Gastrocnemius medialis (tissue), 4 donors: ENCODE measurements around the gene KRTCAP2. TPM values are rescaled to one million over a fixed set of nuclear protein-coding genes. Genes with fewer than 3 reads are reported as not detected.
"Not testable (repeated sequence)": the region's sequence is repeated elsewhere in the genome, so short reads cannot be mapped to it uniquely, and the experiment has no call there.

Source experiments
- ATAC-seq, 2 donors: fragments of 150-250 bp; one replicate each; pipeline ENCODE4 v1.9.1; 2016
- DNase-seq, 2 donors: peaks; one replicate each; pipeline ENCODE4 v3.0.0-alpha.2; 2019
- H3K27ac ChIP-seq, 4 donors: fragments of 200-600 bp; sonication (generic); 1 replicate in 1 of 4; 2 replicates in 3 of 4; pipeline ENCODE4 v1.5.1; 2016 to 2018; ENCODE audit warnings: mild to moderate bottlenecking in 2 of 4, moderate library complexity in 1 of 4
- H3K27me3 ChIP-seq, 3 donors: fragments of 200-600 bp; sonication (generic) in 2 of 3; 1 replicate in 1 of 3; 2 replicates in 2 of 3; pipeline versions ENCODE4 v1.5.1 to v1.6.0; 2016 to 2019; ENCODE audit warnings: mild to moderate bottlenecking in 1 of 3, moderate library complexity in 1 of 3
- H3K36me3 ChIP-seq, 2 donors: fragments of 200-600 bp; sonication (generic) in 1 of 2; one replicate each; pipeline ENCODE4 v1.5.1; 2017 to 2018
- H3K4me1 ChIP-seq, 2 donors: fragments of 200-600 bp; sonication (generic) in 1 of 2; one replicate each; pipeline ENCODE4 v1.5.1; 2016 to 2017; ENCODE audit warnings: mild to moderate bottlenecking in 2 of 2
- H3K4me3 ChIP-seq, 4 donors: fragments of 200-600 bp; sonication (generic) in 3 of 4; 1 replicate in 1 of 4; 2 replicates in 3 of 4; pipeline ENCODE4 v1.5.1; 2016 to 2019; ENCODE audit warnings: mild to moderate bottlenecking in 2 of 4
- H3K9me3 ChIP-seq, 3 donors: fragments of 200-600 bp; sonication (generic) in 2 of 3; 1 replicate in 1 of 3; 2 replicates in 2 of 3; pipeline ENCODE4 v1.5.1; 2016 to 2019
- POLR2A ChIP-seq, 2 donors: fragments of 450-650 bp; IDR thresholded peaks; one replicate each; pipeline ENCODE4 v1.6.1; 2017; ENCODE audit warnings: antibody characterized with exemption in 2 of 2, mild to moderate bottlenecking in 2 of 2, moderate library complexity in 2 of 2
- in situ Hi-C, 4 donors: fragments of 200-750 bp; cut with MboI; loops; one replicate each; pipeline versions ENCODE4 v1.15.0 to v1.8.0; 2017; ENCODE audit warnings: low sequenced_read_pairs in 4 of 4
- intact Hi-C: fragments of 100-400 bp; cut with DNase I; formaldehyde crosslinking; loops from one replicate; pipeline ENCODE4 v1.15.1; 2023; ENCODE audit warnings: low total_unique reads
- total RNA-seq, 4 donors: library from RNA; depleted of rRNA; stranded (reverse); fragments of >200 nt; gene quantifications; one replicate each; pipeline versions ENCODE4 v1.1.0 to v1.2.3, GENCODE V29; 2016
- TF ChIP-seq, protein P1 (sequence below), 5 experiments: fragments of 450-650 bp in 3 of 5; fragments of 200-600 bp in 2 of 5; sonication (generic) in 2 of 5; IDR thresholded peaks in 4 of 5; conservative IDR thresholded peaks in 1 of 5; 1 replicate in 4 of 5; 2 replicates in 1 of 5; pipeline ENCODE4 v1.5.1; 2016 to 2019; ENCODE audit warnings: antibody characterized with exemption in 5 of 5, mild to moderate bottlenecking in 3 of 5, moderate library complexity in 3 of 5

KRTCAP2 gene
- total RNA-seq, 4 donors from 2014 or later, result 59.6 to 102 (median 91.6) TPM

DNA sequence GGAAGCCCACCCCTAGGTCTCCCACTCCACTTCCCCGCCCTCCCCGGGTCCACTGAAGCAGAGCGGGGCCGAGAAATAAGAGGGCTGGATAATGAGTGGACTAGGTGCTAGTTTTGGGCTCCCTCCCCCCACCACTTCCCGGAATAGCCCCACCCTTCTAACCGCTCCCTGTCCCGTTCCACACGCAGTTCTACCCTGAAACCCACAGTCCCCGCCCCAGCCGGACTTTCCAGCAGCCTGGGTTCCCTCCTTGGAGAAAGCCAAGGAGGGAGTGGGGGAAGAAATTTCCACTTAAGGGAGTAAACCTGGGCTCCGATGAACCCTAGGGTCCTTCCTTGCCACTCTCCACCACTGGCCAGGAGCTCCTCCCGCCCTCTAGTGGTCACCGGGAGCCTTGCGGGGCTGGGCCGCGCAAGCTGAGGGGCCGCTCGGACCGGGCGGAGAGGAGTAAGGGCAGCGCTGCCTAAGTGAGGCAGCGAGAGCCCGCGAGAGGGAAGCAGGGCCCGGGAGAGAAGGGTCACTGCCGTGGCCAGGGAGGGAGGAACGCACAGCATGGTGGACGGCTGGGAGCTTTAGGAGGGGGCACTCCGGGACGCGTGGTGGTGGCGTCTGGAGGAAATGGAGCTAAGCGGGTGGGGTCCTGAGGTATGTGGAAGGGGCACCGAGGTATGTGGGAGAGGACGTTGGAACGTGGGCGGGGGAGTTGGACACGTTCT is 20.3 kb upstream of the KRTCAP2 start:
- in situ Hi-C loops (no loop called here), intact Hi-C loops (loop anchor here (1.0 to 2.0 kb wide), 2 partner anchors 17 to 21 kb away; partner anchors contain the start of genes KRTCAP2 and TRIM46)
- Histone ChIP-seq H3K4me1 (peaks cover 22 to 32% of the 10 kb centered on the region in 2 donors), H3K36me3 (no peaks in the 10 kb centered on the region), H3K4me3 (peak overlapping the region; percentile 51 to 75 (median 64)), H3K27me3 (no peaks in the 10 kb centered on the region), H3K9me3 (no peaks in the 10 kb centered on the region), H3K27ac (peak overlapping the region; percentile 58 to 69 (median 62))
- DNase-seq, result peak; percentile 56 to 78
- peak; percentile 76 to 77 for ATAC-seq
- TF ChIP-seq, protein P1, sequence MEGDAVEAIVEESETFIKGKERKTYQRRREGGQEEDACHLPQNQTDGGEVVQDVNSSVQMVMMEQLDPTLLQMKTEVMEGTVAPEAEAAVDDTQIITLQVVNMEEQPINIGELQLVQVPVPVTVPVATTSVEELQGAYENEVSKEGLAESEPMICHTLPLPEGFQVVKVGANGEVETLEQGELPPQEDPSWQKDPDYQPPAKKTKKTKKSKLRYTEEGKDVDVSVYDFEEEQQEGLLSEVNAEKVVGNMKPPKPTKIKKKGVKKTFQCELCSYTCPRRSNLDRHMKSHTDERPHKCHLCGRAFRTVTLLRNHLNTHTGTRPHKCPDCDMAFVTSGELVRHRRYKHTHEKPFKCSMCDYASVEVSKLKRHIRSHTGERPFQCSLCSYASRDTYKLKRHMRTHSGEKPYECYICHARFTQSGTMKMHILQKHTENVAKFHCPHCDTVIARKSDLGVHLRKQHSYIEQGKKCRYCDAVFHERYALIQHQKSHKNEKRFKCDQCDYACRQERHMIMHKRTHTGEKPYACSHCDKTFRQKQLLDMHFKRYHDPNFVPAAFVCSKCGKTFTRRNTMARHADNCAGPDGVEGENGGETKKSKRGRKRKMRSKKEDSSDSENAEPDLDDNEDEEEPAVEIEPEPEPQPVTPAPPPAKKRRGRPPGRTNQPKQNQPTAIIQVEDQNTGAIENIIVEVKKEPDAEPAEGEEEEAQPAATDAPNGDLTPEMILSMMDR (IDR thresholded peaks at IDR 0.05 in 4 of 5, conservative IDR thresholded peaks at IDR 0.05 in 1 of 5), result peak; percentile 90 to 98 (median 97)
- no peak for TF ChIP-seq POLR2A (IDR thresholded peaks at IDR 0.05)

DNA sequence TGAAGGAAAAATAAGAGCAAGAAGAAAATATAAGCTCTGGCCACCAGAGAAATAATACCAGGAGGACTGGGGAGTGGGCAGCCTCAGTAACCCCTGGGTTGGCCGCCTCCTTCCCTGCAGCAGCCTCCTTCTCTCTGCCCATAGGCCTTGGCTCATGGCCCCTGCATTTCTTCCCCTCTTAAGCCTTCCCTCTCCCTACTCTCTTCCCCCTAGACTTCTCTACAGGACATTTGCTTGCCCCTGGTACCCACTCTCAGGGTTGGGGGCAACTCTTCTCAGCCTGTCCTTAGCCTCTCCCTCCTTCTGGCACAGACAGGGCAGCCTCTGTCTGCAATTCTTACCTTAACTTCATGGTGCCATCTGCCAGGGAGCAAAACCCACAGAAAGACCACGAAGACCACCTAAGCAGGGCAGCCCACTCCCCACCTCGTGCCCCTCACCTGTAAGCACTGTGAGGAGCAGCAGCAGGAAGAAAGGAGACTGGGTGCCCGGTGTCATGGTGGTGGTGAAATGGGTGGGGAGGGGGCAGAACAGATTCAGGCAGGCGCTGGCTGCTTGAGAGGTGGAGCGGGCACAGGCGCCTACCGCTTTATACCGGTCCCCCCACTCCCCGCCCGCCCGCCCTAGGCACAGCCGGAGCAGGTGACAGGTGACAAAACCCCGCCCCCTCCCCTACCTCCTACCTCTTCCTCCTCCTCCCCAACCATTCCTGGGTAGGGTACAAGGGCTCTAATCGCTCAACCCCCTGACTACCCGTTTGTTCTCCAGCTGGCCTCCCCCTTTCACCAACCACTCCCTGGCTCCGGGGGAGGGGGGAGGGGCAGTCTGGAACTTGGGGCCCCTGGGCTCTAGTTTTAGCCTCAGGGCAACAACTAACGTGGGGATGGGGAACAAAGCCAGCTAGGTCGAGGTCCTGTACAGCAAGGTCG is 19.5 kb upstream of the KRTCAP2 start:
- in situ Hi-C loops, result no loop called here
- peak overlapping the region; percentile 51 to 75 (median 64) for H3K4me3 ChIP-seq
- no peaks in the 10 kb centered on the region for H3K27me3 ChIP-seq
- TF ChIP-seq, protein P1 (IDR thresholded peaks at IDR 0.05 in 4 of 5, conservative IDR thresholded peaks at IDR 0.05 in 1 of 5), result no peak
- peak in 1 of 2 donors; percentile 1 for ATAC-seq
- H3K4me1 ChIP-seq, result peaks cover 19 to 32% of the 10 kb centered on the region in 2 donors
- intact Hi-C loops, result loop anchor here (1.0 to 2.0 kb wide), 2 partner anchors 16 to 20 kb away; partner anchors contain the start of genes KRTCAP2 and TRIM46
- H3K36me3 ChIP-seq, result no peaks in the 10 kb centered on the region
- no peak for DNase-seq
- peak overlapping the region; percentile 58 to 69 (median 62) for H3K27ac ChIP-seq
- H3K9me3 ChIP-seq, result no peaks in the 10 kb centered on the region

DNA sequence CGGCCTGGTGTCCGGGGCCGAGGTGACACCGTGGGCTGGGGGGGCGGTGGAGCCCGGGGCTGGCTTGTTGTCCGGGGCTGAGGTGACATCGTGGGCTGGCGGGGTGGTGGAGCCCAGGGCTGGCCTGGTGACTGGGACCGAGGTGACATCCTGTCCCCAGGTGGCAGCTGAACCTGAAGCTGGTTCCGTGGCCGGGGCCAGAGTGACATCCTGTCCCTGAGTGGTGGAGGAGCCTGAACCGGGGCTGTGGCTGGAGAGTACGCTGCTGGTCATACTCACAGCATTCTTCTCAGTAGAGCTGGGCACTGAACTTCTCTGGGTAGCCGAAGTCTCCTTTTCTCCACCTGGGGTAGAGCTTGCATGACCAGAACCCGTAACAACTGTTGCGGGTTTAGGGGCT is 18.8 kb upstream of the KRTCAP2 start:
- Histone ChIP-seq H3K4me3 (no peak overlapping the region), H3K9me3 (no peaks in the 10 kb centered on the region), H3K27me3 (no peaks in the 10 kb centered on the region), H3K4me1 (peaks cover 15 to 32% of the 10 kb centered on the region in 2 donors), H3K36me3 (no peaks in the 10 kb centered on the region), H3K27ac (no peak overlapping the region)
- in situ Hi-C loops, result no loop called here
- DNase-seq (no peak), ATAC-seq (no peak)
- intact Hi-C loops, result loop anchor here (2.0 kb wide), 1 partner anchor 19 kb away; the partner anchor contains the start of genes KRTCAP2 and TRIM46
- TF ChIP-seq, protein P1 (IDR thresholded peaks at IDR 0.05 in 4 of 5, conservative IDR thresholded peaks at IDR 0.05 in 1 of 5), result no peak
- no peak for TF ChIP-seq POLR2A (IDR thresholded peaks at IDR 0.05)

DNA sequence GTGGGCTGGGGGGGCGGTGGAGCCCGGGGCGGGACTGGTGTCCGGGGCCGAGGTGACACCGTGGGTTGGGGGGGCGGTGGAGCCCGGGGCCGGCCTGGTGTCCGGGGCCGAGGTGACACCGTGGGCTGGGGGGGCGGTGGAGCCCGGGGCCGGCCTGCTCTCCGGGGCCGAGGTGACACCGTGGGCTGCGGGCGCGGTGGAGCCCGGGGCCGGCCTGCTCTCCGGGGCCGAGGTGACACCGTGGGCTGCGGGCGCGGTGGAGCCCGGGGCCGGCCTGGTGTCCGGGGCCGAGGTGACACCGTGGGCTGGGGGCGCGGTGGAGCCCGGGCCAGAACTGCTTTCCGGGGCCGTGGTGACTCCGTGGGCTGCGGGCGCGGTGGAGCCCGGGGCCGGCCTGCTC is 16.8 kb upstream of the KRTCAP2 start:
- in situ Hi-C loops, result not testable (repeated sequence)

DNA sequence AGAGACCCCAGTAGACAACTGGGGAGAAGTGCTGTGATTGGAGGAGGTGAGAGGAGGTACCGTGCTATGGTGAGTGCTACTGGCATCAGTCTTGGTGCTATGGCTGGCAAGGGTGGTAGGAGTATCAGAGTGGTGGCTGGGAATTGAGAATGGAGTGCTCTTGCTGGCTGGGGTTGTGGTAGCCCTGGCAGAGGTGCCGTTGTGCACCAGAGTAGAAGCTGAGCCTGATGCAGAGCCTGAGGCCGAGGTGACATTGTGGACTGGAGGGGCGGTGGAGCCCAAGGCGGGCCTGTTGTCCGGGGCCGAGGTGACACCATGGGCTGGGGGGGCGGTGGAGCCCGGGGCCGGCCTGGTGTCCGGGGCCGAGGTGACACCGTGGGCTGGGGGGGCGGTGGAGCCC is 15.2 kb upstream of the KRTCAP2 start:
- H3K36me3 ChIP-seq, result no peaks in the 10 kb centered on the region
- H3K27me3 ChIP-seq, result no peaks in the 10 kb centered on the region
- no peak for TF ChIP-seq POLR2A (IDR thresholded peaks at IDR 0.05)
- TF ChIP-seq, protein P1 (IDR thresholded peaks at IDR 0.05 in 4 of 5, conservative IDR thresholded peaks at IDR 0.05 in 1 of 5), result no peak
- DNase-seq (no peak), ATAC-seq (no peak)
- peaks cover 4 to 15% of the 10 kb centered on the region in 2 donors for H3K4me1 ChIP-seq
- no peaks in the 10 kb centered on the region for H3K9me3 ChIP-seq
- in situ Hi-C loops (no loop called here), intact Hi-C loops (no loop called here)
- H3K27ac ChIP-seq, result no peak overlapping the region
- H3K4me3 ChIP-seq, result no peak overlapping the region

More for the DNA sequence above, 16.8 kb upstream of the KRTCAP2 start:
- ATAC-seq, DNase-seq, H3K4me3 ChIP-seq, H3K36me3 ChIP-seq, H3K27me3 ChIP-seq, intact Hi-C loops, H3K27ac ChIP-seq, H3K9me3 ChIP-seq: not testable (repeated sequence)
- H3K4me1 ChIP-seq, result peaks cover 11 to 25% of the 10 kb centered on the region in 2 donors
